Right lobe of liver (tissue), 6 donors: ENCODE measurements around the gene SPRYD3. TPM values are rescaled to one million over a fixed set of nuclear protein-coding genes. Genes with fewer than 3 reads are reported as not detected.

Experiments
- ATAC-seq, 4 donors: fragments of 200-7000 bp; cut with Tn5 transposase; one replicate each; pipeline ENCODE4 v1.9.1; 2020; ENCODE audit warnings: mild to moderate bottlenecking in 4 of 4, moderate library complexity in 4 of 4
- DNase-seq, 3 donors: peaks; one replicate each; pipeline ENCODE4 v3.0.0-alpha.2; 2020
- H3K27ac ChIP-seq, 3 donors: fragments of 200-600 bp; one replicate each; pipeline ENCODE4 v1.8.0; 2022
- H3K27me3 ChIP-seq, 2 donors: fragments of 200-600 bp; one replicate each; pipeline ENCODE4 v1.8.0; 2022
- H3K36me3 ChIP-seq, 4 donors: fragments of 200-600 bp; sonication (generic) in 1 of 4; one replicate each; pipeline versions ENCODE4 v1.5.1 to v1.8.0; 2017 to 2022; ENCODE audit warnings: control low read depth in 1 of 4
- H3K4me1 ChIP-seq, 4 donors: fragments of 200-600 bp; sonication (generic) in 1 of 4; one replicate each; pipeline versions ENCODE4 v1.5.1 to v1.8.0; 2017 to 2022; ENCODE audit warnings: control low read depth in 1 of 4
- H3K4me3 ChIP-seq, 3 donors: fragments of 200-600 bp; one replicate each; pipeline ENCODE4 v1.8.0; 2022
- H3K9me3 ChIP-seq, 4 donors: fragments of 200-600 bp; sonication (generic) in 1 of 4; one replicate each; pipeline versions ENCODE4 v1.5.1 to v1.8.0; 2017 to 2022; ENCODE audit warnings: control low read depth in 1 of 4
- CTCF ChIP-seq, 4 donors: fragments of 200-600 bp in 3 of 4; fragments of 450-650 bp in 1 of 4; IDR thresholded peaks; one replicate each; pipeline versions ENCODE4 v1.5.1 to v1.8.0; 2016 to 2022; ENCODE audit warnings: antibody characterized with exemption in 4 of 4, mild to moderate bottlenecking in 2 of 4
- POLR2A ChIP-seq: fragments of 450-650 bp; IDR thresholded peaks from one replicate; pipeline ENCODE4 v1.6.1; 2017; ENCODE audit warnings: antibody characterized with exemption, mild to moderate bottlenecking
- WGBS: methylation state at CpG from one replicate; pipeline ENCODE4 v1.1.6; 2018; ENCODE audit warnings: low coverage, low lambda C conversion rate; ENCODE audit not compliant: insufficient coverage; ENCODE audit errors: missing lambda C conversion rate; 5-methylcytosine and 5-hydroxymethylcytosine counted together
- intact Hi-C, 2 donors: fragments of 100-400 bp; cut with DNase I; formaldehyde crosslinking; loops; one replicate each; pipeline versions ENCODE4 v1.11.2 to v1.14.1; 2022
- total RNA-seq, 6 experiments: library from RNA; depleted of rRNA in 2 of 6; stranded (reverse); fragments of >200 nt in 2 of 6; fragmentation: NEBNext Ultra II Directional in 3 of 6; extraction: Animal tissue kit (Norgen Biotek cat#: 25700) in 3 of 6; gene quantifications; one replicate each; pipeline versions ENCODE4 v1.1.0 to v1.2.4, GENCODE V29; 2016 to 2023
- donor health status: DM: no; HTN: yes; CAD: no.
- donor health status: DM: no; HTN: no; CAD: no.
- donor health status: DM: no; HTN: no; CAD: no.
- donor health status: DM: no; HTN: yes; CAD: no.
- donor health status: DM: no; HTN: yes; CAD: no.

Gene SPRYD3
- total RNA-seq, 6 experiments from 2014 or later: 12.3 to 18.2 (median 14.4) TPM

DNA sequence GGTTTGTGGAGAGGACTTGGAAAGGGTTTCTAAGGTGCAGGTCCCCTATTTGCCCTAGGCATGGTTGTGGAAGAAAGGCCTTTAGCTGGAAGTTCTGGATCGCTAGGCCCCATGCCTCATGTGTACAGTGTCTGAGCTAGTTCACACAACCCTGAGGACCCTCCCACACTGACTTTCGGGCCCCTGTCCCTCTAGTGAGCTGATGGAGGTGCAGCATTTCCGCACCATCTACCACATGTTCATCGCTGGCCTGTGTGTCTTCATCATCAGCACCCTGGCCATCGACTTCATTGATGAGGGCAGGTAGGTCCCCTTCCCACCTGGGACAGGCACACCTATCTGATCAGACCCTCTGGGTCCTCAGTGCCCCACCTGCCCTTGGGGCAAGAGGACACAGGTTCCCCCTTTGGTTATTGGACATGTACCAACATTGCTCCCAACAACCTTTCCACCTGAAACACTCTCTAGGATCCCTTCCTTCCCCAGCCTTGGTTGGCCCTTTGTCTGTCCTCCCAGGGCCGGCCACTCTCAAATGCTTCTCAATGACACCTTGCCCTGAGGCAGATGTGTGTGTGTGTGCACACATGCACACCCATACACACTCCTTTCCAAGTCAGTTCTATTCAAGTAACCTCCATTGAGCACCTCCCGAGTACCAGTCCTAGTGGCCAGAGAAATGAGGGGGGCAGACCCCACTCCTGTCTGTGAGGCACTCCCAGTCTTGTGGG lies 26.7 kb upstream of the SPRYD3 start:
- no peak for DNase-seq
- Histone ChIP-seq H3K4me1 (peaks cover 0 to 45% (median 16%) of the 10 kb centered on the region in 4 donors), H3K27me3 (no peaks in the 10 kb centered on the region), H3K4me3 (no peak overlapping the region), H3K27ac (no peak overlapping the region), H3K36me3 (no peaks in the 10 kb centered on the region), H3K9me3 (no peaks in the 10 kb centered on the region)
- ATAC-seq: no peak
- TF ChIP-seq CTCF (IDR thresholded peaks at IDR 0.05) (no peak), POLR2A (no peak)
- 100% methylated on average over 3 of the region's 7 CpGs for WGBS
- intact Hi-C loops: no loop called here

DNA sequence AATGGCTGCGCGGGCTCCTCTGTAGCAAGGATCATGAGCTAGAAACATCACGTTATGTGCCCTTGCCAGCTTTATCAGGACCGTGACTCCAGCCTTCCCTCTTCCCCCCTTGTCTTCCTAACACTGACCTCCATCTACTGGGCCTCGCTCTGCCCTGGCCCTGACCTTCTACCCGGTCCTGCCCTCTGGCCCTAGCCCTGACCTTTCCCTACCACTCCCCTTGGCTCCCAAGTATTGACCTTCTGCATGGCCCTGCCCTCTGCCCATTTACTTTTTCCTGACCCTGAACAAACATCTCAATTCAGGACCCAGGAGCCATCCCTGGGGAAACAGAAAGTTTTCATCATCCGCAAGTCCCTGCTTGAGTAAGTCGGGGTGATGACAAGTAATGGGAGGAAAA lies 26.1 kb upstream of the SPRYD3 start:
- ATAC-seq: peak; percentile 20 to 67 (median 42)

GRCh38 chr12:53103860-53104305 lies 24.7 kb upstream of the SPRYD3 start:
- Histone ChIP-seq H3K9me3 (no peaks in the 10 kb centered on the region), H3K4me3 (no peak overlapping the region), H3K4me1 (peaks cover 0 to 49% (median 19%) of the 10 kb centered on the region in 4 donors), H3K27me3 (no peaks in the 10 kb centered on the region), H3K36me3 (no peaks in the 10 kb centered on the region), H3K27ac (peak overlapping the region in 2 of 3 donors; percentile 67 to 77)
- ATAC-seq (peak in 3 of 4 donors; percentile 2 to 36 (median 10)), DNase-seq (no peak)
- no peak for TF ChIP-seq CTCF (IDR thresholded peaks at IDR 0.05)
- TF ChIP-seq POLR2A: no peak
- 27% methylated on average over 3 of the region's 3 CpGs for WGBS
- intact Hi-C loops: loop anchor here in 1 of 2 donors (5.0 kb wide), 1 partner anchor 37 kb away; no protein-coding TSS in a partner anchor

More for the DNA sequence above, 26.1 kb upstream of the SPRYD3 start:
- no peak for DNase-seq
- Histone ChIP-seq H3K27ac (no peak overlapping the region), H3K36me3 (no peaks in the 10 kb centered on the region), H3K9me3 (no peaks in the 10 kb centered on the region), H3K27me3 (no peaks in the 10 kb centered on the region), H3K4me3 (no peak overlapping the region), H3K4me1 (peaks cover 0 to 45% (median 16%) of the 10 kb centered on the region in 4 donors)
- WGBS: 64% methylated on average over 4 of the region's 8 CpGs
- no peak for TF ChIP-seq POLR2A
- intact Hi-C loops: no loop called here

DNA sequence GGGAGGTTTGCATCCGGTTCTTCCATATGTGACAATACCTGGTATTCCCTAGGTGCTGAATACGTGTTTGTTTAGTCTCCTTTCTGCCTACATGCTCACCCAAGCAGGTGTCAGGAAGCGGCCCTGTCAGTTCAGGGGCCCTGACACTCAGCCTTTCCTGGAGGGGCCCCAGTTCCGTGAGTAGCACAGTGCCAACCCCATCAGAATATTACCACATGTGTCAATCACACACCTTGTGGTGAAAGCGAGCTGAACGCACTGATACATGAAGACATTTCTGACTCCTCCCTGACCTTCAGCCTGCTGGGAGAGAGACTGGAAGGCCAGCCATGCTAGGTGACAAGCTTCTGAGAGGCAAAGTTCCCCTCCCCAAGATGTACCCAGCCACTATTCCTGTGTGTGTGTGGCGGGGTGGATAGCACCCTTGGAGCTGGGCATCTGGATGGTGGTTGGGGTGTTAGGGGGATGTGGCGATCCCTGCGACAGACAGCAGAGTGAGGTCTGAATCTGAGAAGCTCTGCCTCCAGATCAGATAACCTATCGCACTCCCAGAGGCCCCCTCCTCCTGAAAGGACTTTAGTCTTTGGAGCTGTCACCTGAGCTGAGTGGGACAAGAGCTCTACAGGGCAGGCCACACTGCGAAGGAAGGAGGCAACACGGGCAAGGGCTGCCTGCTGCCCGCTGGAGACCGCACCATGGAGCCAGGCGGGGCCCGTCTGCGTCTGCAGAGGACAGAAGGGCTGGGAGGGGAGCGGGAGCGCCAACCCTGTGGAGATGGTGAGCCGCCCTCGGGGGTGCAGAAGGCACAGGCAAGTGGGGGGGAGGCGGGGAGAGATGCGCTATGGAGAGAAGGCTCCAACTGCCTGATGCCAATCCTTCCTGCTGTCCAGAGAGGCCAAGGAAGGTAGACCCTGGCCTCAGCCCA lies 24.0 kb upstream of the SPRYD3 start, which contains the start of gene SOAT2:
Gene SOAT2, plus strand, starts transcription at position 604 of the 925 bp plus-strand sequence. Its CDS starts 92 bp downstream, at position 696.
- Histone ChIP-seq H3K4me3 (no peak within 1 kb of the TSS), H3K27me3 (no peaks in the 10 kb centered on the region), H3K36me3 (no peaks in the 10 kb centered on the region), H3K27ac (peak within 1 kb of the TSS; percentile 47 to 77 (median 67)), H3K9me3 (no peaks in the 10 kb centered on the region), H3K4me1 (peaks cover 0 to 49% (median 20%) of the 10 kb centered on the region in 4 donors)
- peak; percentile 19 to 42 (median 24) for ATAC-seq
- intact Hi-C loops: loop anchor here in 1 of 2 donors (5.0 kb wide), 1 partner anchor 36 kb away; no protein-coding TSS in a partner anchor
- no peak for DNase-seq
- WGBS: 40% methylated on average over 15 of the region's 23 CpGs
- no peak for TF ChIP-seq POLR2A
- TF ChIP-seq CTCF (IDR thresholded peaks at IDR 0.05): no peak
